Dedifferentiated amniotic fluid mesenchymal stem cell (primary cell): Measurements from ENCODE around the gene CENPV.
"Not testable (repeated sequence)": the region's sequence is repeated elsewhere in the genome, so short reads cannot be mapped to it uniquely, and the experiment has no call there.

Source experiments
- DNase-seq: peaks from one replicate; pipeline ENCODE4 v3.0.0-alpha.2; 2016; ENCODE audit errors: extremely low spot score

Gene CENPV

GRCh38 chr17:16313139-16314090 lies 39.9 kb downstream of the CENPV start:
- no peak for DNase-seq

DNA sequence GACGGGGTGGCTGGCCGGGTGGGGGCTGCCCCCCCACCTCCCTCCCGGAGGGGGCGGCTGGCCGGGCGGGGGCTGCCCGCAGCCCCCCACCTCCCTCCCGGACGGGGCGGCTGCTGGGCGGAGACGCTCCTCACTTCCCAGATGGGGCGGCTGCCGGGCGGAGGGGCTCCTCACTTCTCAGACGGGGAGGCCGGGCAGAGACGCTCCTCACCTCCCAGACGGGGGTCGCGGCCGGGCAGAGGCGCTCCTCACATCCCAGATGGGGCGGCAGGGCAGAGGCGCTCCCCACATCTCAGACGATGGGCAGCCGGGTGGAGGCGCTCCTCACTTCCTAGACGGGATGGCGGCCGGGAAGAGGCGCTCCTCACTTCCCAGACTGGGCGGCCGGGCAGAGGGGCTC lies 41.2 kb downstream of the CENPV start:
- not testable (repeated sequence) for DNase-seq

- DNase-seq, result no peak
Measured at GRCh38 chr17:16306211-16306610, 47.1 kb downstream of the CENPV start.

DNA sequence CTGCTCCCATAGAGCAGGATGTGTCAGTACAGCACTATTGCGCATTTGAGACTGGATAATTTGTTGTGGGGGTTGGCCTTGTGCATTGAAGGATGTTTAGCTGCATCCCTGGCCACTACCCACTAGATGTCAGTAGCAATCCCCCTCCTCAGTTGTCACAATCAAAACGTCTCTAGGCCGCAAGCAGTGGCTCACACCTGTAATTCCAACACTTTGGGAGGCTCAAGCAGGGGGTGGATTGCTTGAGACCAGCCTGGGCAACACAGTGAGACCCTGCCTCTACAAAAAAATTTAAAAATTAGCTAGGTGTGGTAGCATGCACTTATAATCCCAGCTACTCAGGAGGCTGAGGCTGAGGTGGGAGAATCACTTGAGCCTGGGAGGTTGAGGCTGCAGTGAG lies 48.4 kb downstream of the CENPV start:
- DNase-seq, result no peak

- no peak for DNase-seq
Measured at GRCh38 chr17:16302856-16303255, 50.4 kb downstream of the CENPV start.

GRCh38 chr17:16301963-16302855 lies 51.1 kb downstream of the CENPV start:
- no peak for DNase-seq

GRCh38 chr17:16300554-16300953 lies 52.7 kb downstream of the CENPV start:
- DNase-seq, result no peak

DNA sequence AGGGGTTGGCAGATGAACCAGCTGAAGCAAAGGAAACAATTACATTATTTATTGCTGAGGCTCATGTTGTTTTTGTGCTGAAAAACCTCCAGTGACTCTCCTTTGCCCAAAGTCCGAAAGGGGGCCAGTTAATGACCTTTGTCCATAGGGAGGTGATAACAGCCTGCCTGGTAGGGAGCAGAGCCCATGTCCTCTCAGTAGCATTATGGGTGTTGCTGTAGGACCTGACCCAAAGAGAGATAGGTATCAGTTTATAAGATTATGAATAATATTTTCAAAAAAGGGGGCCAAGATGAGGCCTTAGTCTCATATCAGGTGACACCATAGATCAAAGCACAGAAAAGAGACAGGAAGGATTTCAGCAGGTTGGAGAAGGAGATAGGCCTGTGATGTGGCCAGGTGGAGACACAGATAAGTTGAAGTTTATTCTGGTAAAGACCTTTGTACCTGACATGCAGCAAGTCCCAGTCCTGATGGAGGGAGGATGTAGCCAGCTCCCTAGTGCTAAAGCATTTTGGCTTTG lies 55.1 kb downstream of the CENPV start:
- no peak for DNase-seq

GRCh38 chr17:16297367-16298139 lies 55.7 kb downstream of the CENPV start:
- no peak for DNase-seq

- not testable (repeated sequence) for DNase-seq
Measured at GRCh38 chr17:16296072-16296471, 57.2 kb downstream of the CENPV start.

- no peak for DNase-seq
Measured at GRCh38 chr17:16294560-16294959, 58.7 kb downstream of the CENPV start.

- DNase-seq, result no peak
Measured at GRCh38 chr17:16293931-16294330, 59.3 kb downstream of the CENPV start.
